Mucosa of descending colon (tissue), 3 donors: ENCODE results near the gene POLD2. TPM values are rescaled to one million over a fixed set of nuclear protein-coding genes. Genes with fewer than 3 reads are reported as not detected.

Experiments used
- ATAC-seq: fragments of 200-7000 bp; cut with Tn5 transposase; one replicate; pipeline ENCODE4 v1.9.1; 2020; ENCODE audit warnings: mild to moderate bottlenecking, moderate library complexity
- DNase-seq, 3 donors: peaks; one replicate each; pipeline ENCODE4 v3.0.0-alpha.2; 2020
- H3K36me3 ChIP-seq: fragments of 200-600 bp; one replicate; pipeline ENCODE4 v1.8.0; 2021; ENCODE audit warnings: low read depth, mild to moderate bottlenecking
- H3K4me1 ChIP-seq: fragments of 200-600 bp; one replicate; pipeline ENCODE4 v1.8.0; 2021; ENCODE audit warnings: low read depth, mild to moderate bottlenecking
- H3K4me3 ChIP-seq: fragments of 200-600 bp; one replicate; pipeline ENCODE4 v1.8.0; 2021; ENCODE audit warnings: mild to moderate bottlenecking
- H3K9me3 ChIP-seq: fragments of 200-600 bp; one replicate; pipeline ENCODE4 v1.8.0; 2021; ENCODE audit warnings: mild to moderate bottlenecking
- CTCF ChIP-seq: fragments of 200-600 bp; IDR thresholded peaks from one replicate; pipeline ENCODE4 v1.8.0; 2022; ENCODE audit warnings: antibody characterized with exemption, mild to moderate bottlenecking
- intact Hi-C, 2 donors: fragments of 100-400 bp; cut with DNase I in 1 of 2; cut with micrococcal nuclease in 1 of 2; formaldehyde crosslinking; loops; one replicate each; pipeline versions ENCODE4 v1.11.0 to v1.11.1; 2022; cut with DNase I, micrococcal nuclease
- total RNA-seq, 3 donors: library from RNA; stranded (reverse); fragmentation: NEBNext Ultra II Directional in 2 of 3; extraction: Animal tissue kit (Norgen Biotek cat#: 25700) in 2 of 3; gene quantifications; one replicate each; pipeline versions ENCODE4 v1.2.1 to v1.2.4, GENCODE V29; 2021 to 2023
- donor health status: DM: no; HTN: no; CAD: no; lungs with moderate emphysema.
- donor health status: DM: no; HTN: no; CAD: no.
- donor health status: DM: no; HTN: yes; CAD: no.

POLD2 gene
- total RNA-seq, 3 donors from 2014 or later = 51.5 to 57.0 (median 52.0) TPM

DNA sequence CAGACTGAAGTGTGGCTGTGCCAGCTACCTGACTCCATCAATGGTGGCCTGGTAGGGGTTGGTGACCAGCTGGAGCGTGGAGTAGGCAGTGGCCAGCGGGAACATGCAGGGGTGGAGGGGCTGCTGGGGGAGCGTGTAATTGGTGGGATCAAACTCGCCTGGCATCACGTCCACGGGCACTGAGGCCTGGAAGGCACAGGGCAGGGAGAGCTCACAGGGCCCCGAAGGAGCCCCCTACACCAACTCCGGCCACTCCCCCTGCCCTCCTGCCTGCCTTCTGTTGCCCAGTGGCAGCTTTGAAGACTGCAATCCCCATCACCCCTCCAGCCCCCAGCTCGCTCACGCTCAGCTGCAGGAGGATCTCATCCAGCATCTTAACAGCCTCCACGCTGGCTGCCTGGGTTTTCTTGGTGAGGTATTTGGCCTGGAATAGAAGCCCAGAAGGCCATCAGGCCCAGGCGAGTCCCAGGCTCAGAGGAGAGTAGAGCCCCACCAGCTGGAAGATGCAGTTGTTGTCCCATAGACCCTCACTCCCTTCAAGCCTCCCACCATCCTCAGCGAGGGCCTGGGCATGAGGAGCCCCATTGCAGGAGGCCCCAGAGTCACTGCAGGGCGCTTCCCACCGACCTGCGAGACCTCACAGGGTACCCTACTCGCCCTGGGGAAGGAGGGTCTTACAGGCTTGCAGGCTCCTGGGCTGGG, 7.1 kb downstream of the POLD2 start:
- Histone ChIP-seq H3K36me3 (no peaks in the 10 kb centered on the region), H3K9me3 (no peaks in the 10 kb centered on the region), H3K4me3 (no peak overlapping the region), H3K4me1 (no peaks in the 10 kb centered on the region)
- ATAC-seq = no peak
- no peak for DNase-seq
- intact Hi-C loops = no loop called here
- TF ChIP-seq CTCF = no peak

GRCh38 chr7:44114586-44115310, 8.6 kb downstream of the POLD2 start:
- intact Hi-C loops = no loop called here
- DNase-seq = no peak
- Histone ChIP-seq H3K36me3 (no peaks in the 10 kb centered on the region), H3K4me3 (no peak overlapping the region), H3K9me3 (no peaks in the 10 kb centered on the region), H3K4me1 (no peaks in the 10 kb centered on the region)
- no peak for ATAC-seq
- no peak for TF ChIP-seq CTCF

DNA sequence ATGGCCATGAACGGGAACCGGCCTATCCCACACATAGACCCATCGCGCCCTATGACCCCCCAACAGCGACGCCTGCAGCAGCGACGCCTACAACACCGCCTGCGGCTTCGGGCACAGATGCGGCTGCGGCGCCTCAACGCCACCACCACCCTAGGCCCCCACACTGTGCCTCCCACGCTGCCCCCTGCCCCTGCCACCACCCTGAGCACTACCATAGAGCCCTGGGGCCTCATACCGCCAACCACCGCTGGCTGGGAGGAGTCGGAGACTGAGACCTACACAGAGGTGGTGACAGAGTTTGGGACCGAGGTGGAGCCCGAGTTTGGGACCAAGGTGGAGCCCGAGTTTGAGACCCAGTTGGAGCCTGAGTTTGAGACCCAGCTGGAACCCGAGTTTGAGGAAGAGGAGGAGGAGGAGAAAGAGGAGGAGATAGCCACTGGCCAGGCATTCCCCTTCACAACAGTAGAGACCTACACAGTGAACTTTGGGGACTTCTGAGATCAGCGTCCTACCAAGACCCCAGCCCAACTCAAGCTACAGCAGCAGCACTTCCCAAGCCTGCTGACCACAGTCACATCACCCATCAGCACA, 9.5 kb downstream of the POLD2 start:
- DNase-seq = no peak
- H3K36me3 ChIP-seq = no peaks in the 10 kb centered on the region
- ATAC-seq = no peak

DNA sequence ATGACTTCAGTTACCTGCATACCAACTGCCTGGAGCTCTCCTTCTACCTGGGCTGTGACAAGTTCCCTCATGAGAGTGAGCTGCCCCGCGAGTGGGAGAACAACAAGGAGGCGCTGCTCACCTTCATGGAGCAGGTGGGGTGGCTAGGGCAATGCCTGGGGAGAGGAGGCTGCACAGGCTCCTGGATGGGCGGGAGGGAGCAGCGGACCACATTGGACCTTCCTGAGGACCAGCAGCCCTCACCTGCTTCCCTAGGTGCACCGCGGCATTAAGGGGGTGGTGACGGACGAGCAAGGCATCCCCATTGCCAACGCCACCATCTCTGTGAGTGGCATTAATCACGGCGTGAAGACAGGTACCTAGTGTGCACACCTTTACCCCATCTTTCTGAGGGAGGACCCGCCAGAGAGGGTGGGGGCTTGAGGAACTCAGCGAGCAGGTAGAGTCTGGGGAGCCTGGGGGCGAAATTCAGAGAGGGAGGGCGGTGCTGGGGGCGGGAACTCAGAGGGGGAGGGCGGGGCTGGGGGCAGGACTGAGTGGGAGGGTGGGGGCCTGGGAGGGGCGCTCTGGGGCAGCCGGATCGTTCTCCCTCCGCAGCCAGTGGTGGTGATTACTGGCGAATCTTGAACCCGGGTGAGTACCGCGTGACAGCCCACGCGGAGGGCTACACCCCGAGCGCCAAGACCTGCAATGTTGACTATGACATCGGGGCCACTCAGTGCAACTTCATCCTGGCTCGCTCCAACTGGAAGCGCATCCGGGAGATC, 10.2 kb downstream of the POLD2 start:
- Histone ChIP-seq H3K4me1 (no peaks in the 10 kb centered on the region), H3K4me3 (no peak overlapping the region), H3K36me3 (no peaks in the 10 kb centered on the region), H3K9me3 (no peaks in the 10 kb centered on the region)
- no peak for TF ChIP-seq CTCF
- intact Hi-C loops = no loop called here
- DNase-seq = no peak
- ATAC-seq = no peak

More for the DNA sequence above, 9.5 kb downstream of the POLD2 start:
- intact Hi-C loops = no loop called here
- TF ChIP-seq CTCF = no peak
- no peaks in the 10 kb centered on the region for H3K4me1 ChIP-seq
- no peak overlapping the region for H3K4me3 ChIP-seq
- H3K9me3 ChIP-seq = no peaks in the 10 kb centered on the region

GRCh38 chr7:44112231-44112996, 10.9 kb downstream of the POLD2 start:
- ATAC-seq (peak; percentile 18), DNase-seq (peak in 2 of 3 donors; percentile 16 to 47)
- H3K4me3 ChIP-seq = no peak overlapping the region
- H3K9me3 ChIP-seq = no peaks in the 10 kb centered on the region
- TF ChIP-seq CTCF = no peak
- no peaks in the 10 kb centered on the region for H3K4me1 ChIP-seq
- intact Hi-C loops = no loop called here
- no peaks in the 10 kb centered on the region for H3K36me3 ChIP-seq
